Tibial nerve (tissue), 3 donors: ENCODE measurements around the gene UBE2J2.

Experiments used
- CTCF ChIP-seq, 5 experiments: fragments of 200-600 bp in 3 of 5; fragments of 450-650 bp in 2 of 5; sonication (generic) in 3 of 5; IDR thresholded peaks; one replicate each; pipeline ENCODE4 v1.5.1; 2016 to 2019; ENCODE audit warnings: antibody characterized with exemption in 5 of 5, mild to moderate bottlenecking in 3 of 5, moderate library complexity in 2 of 5
- POLR2A ChIP-seq, 2 donors: fragments of 450-650 bp; IDR thresholded peaks; one replicate each; pipeline ENCODE4 v1.6.1; 2017; ENCODE audit warnings: antibody characterized with exemption in 2 of 2, mild to moderate bottlenecking in 2 of 2, moderate library complexity in 2 of 2

DNA sequence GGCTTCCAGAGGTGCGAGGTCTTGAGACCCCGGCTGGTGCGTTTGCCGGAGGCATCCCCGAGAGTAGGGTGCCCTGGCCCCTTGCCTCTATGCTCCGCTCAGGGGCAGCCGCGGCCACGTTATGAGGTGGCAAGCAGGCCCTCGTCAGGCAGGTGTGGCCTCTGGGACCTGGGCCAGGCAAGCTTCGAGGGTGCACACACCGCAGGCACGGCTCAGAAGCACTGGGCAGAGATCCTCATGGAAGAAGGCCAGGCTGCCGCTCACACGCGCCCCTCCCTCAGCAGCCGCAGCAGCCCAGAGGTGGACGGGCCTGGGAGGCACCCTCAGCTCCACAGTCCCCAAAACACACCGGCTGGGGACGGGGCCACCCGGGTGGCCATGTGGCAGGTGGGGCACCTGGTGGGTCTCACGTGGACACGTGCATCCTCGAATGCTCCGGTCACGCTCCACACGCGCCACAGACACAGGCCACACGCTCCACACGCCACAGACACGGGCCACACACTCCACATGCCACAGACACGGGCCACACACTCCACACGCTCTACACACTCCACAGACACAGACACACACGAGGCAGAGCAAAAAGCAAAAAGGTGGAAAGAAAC is 48.3 kb downstream of the UBE2J2 start:
- TF ChIP-seq CTCF (IDR thresholded peaks at IDR 0.05) (no peak), POLR2A (IDR thresholded peaks at IDR 0.05) (no peak)
